Cardiac ventricle fibroblast (primary cell): ENCODE measurements around the gene SYT12. TPM values are rescaled to one million over a fixed set of nuclear protein-coding genes. Genes with fewer than 3 reads are reported as not detected.

ENCODE experiments used
- total RNA-seq: library from RNA; depleted of rRNA; stranded (reverse); fragments of >200 nt; gene quantifications from 2 replicates; pipeline ENCODE4 v1.2.3, GENCODE V29; 2015

The SYT12 gene, protein sequence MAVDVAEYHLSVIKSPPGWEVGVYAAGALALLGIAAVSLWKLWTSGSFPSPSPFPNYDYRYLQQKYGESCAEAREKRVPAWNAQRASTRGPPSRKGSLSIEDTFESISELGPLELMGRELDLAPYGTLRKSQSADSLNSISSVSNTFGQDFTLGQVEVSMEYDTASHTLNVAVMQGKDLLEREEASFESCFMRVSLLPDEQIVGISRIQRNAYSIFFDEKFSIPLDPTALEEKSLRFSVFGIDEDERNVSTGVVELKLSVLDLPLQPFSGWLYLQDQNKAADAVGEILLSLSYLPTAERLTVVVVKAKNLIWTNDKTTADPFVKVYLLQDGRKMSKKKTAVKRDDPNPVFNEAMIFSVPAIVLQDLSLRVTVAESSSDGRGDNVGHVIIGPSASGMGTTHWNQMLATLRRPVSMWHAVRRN
- 2.2 and 3.1 TPM in 2 replicates for total RNA-seq

DNA sequence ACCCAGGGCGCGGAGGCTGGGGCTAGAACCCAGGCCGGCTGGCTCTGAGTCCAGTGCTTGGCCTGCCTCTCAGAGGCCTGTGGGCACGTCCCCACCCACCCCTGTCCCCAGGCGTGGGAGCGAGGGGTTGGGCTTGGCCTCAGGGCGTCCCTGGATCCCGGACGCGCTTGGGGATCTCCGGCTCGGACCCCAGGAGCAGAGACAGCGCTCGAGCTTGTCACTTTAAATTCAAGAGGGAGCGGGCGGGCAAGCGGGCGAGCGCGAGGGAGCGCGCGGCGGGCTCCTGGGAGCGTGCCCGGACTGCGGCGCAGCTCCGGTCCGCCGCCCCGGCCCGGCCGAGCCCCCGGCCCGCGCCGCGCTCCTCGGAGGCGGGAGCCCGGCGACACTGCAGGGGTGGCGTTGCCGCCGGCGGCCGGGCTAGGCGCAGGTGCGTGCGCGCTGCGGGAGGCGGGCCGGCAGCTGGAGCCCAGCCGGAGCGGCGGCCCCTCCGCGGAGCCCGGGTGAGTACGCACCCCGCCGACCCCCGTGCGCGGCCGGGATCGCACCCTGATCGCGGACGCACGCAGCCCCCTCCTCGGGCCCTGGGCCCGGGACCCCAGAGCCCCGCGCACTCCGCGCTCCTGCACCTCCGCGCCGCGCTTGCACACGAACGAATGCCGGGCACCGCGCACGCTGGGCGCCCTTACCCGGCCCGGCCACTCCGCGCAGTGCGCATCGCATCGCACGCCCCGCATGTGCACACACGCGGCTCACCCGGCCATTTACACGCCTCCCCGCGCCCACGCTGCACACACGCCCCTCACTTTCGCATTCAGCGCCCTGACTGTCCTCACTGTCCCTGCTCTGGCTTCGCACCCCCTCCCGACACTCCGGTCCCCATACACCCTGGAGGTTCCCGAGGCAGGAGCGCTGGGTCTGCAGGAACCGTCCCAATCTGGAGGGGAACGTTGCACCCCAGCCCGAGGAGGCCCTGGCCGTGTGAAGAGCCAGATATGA, at the start of gene SYT12:
TSS of gene SYT12 (plus strand) at position 174 of the 996 bp plus-strand sequence. CDS start 7,011 bp downstream, outside the sequence.

DNA sequence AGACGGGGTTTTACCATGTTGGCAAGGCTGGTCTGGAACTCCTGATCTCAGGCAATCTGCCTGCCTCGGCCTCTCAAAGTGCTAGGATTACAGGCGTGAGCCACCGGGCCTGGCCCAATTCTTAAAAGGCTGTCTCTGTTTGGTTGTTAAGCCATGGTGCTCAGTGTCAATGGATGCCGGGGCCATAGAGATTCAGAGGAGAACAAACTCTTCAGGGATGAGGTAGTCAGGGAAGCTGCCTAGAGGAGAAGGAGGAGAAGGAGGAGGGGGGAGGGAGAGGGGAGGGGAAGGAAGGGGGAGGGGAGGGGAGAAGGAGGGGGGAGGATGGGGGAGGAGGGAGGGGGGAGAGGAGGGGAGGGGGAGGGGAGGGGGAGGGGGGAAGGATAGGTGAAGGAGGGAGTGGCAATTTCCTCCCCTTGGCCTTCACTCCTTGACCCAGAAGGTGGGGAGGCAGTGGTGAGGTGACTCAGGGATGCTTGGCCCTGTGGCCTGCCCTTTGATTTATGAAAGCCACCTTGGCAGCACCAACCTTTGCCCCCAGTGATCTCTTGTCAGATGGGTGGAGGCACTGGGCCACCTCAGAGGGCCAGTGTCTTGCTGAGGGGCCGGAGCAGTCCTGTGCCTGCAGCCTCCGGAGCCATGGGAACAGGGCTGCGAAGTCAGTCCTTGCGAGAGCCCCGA, 48.1 kb upstream of the SYT12 start, which contains the start of gene C11orf86:
TSS of gene C11orf86 (plus strand) at position 581 of the 681 bp plus-strand sequence. CDS start at position 640, 59 bp downstream.

DNA sequence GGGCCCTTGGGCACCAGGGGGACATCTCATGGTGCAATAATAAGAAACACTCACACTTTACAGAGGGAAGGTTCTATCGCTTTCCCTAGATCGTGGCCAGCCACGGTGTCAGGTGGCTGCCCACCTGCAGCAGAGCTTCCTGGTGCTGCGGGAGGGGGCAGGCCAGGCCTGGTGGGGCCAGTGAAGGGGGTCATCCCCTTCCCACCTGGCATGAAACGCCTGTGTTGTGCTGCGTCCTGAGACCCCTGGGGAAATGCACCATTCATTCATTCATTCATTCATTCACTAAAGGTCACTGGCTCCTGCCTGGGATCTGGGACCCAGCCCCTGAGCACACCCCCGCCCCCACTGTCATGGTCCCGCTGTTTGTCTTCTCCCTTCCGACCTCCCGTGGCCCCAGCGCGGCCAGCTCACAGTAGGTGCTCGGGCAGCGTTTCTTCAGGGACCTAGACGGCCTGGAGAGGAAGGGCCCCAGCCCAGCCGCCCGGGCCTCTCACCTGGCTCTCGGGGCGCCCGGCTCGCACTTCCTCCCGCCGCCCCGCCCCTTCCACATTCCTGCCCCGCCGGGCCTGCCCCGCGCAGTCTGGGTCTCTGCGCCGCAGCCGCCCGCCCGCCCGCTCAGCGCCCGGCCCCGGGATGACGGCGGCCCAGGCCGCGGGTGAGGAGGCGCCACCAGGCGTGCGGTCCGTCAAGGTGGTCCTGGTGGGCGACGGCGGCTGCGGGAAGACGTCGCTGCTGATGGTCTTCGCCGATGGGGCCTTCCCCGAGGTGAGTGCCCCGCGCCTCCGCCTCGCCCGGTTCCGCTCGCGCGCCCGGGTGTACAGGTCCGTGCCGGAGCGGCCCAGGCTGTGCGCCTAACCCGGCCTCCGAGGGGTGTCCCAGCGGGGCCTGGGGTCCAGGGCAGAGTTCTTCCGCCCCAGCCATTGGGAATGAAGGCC, 33.6 kb downstream of the SYT12 start, which contains the start of gene RHOD:
TSS of gene RHOD (plus strand) at position 581 of the 938 bp plus-strand sequence. CDS start at position 637, 56 bp downstream.

Other genes starting within 250 kb of the SYT12 start
- gene RCE1, start 179.7 kb upstream of the SYT12 start, total RNA-seq: 11.4 and 15.9 TPM in 2 replicates
- gene LRFN4, start 166.1 kb upstream of the SYT12 start, total RNA-seq: 15.8 and 16.8 TPM in 2 replicates
- 28.6 and 29.7 TPM in 2 replicates for gene PC, start 64.8 kb upstream of the SYT12 start, total RNA-seq
- gene C11orf86, start 47.8 kb upstream of the SYT12 start, total RNA-seq: not detected in 2 replicates
- 24.7 and 34.1 TPM in 2 replicates for gene RHOD, start 33.7 kb downstream of the SYT12 start, total RNA-seq
- 31.3 and 31.6 TPM in 2 replicates for gene KDM2A, start 96.1 kb downstream of the SYT12 start, total RNA-seq
- gene GRK2, start 243.3 kb downstream of the SYT12 start, total RNA-seq: 25.4 and 28.3 TPM in 2 replicates